ENCODE results near the gene SHC3. TPM values are rescaled to one million over a fixed set of nuclear protein-coding genes. Genes with fewer than 3 reads are reported as not detected.

Gene SHC3
- total and polyA plus RNA-seq, 12 donors, result 5.6 to 56.7 (median 20.9) TPM

- H3K9me3 ChIP-seq (replicated peaks in 1 of 3), result no peaks in the 10 kb centered on the region
- H3K4me3 ChIP-seq, result no peak overlapping the region
- DNase-seq, result peak in 4 of 7 donors; percentile 29 to 67 (median 33)
- peaks cover 14 to 15% of the 10 kb centered on the region in 2 donors for H3K4me1 ChIP-seq (replicated peaks in 1 of 2)
- intact Hi-C loops (cut with DNase I), result no loop called here
- no peaks in the 10 kb centered on the region for H3K27me3 ChIP-seq
- TF ChIP-seq CTCF (IDR thresholded peaks at IDR 0.05), result no peak
- TF ChIP-seq POLR2A (IDR thresholded peaks at IDR 0.05), result no peak
- no peaks in the 10 kb centered on the region for H3K36me3 ChIP-seq (replicated peaks in 1 of 2)
- WGBS, 4 donors, result 53 to 72% (median 61%) methylated on average over 3 of the region's 3 CpGs
- peak overlapping the region in 3 of 5 donors; percentile 52 to 70 (median 63) for H3K27ac ChIP-seq
Measured at GRCh38 chr9:89080193-89080592, 98.4 kb downstream of the SHC3 start.

- no peaks in the 10 kb centered on the region for H3K36me3 ChIP-seq (replicated peaks in 1 of 2)
- no peaks in the 10 kb centered on the region for H3K27me3 ChIP-seq
- TF ChIP-seq POLR2A (IDR thresholded peaks at IDR 0.05) (no peak), CTCF (IDR thresholded peaks at IDR 0.05) (no peak)
- H3K9me3 ChIP-seq (replicated peaks in 1 of 3), result no peaks in the 10 kb centered on the region
- no peak overlapping the region for H3K4me3 ChIP-seq
- H3K4me1 ChIP-seq (replicated peaks in 1 of 2), result peaks cover 14 to 15% of the 10 kb centered on the region in 2 donors
- DNase-seq, result peak in 3 of 7 donors; percentile 13 to 28 (median 25)
- H3K27ac ChIP-seq, result peak overlapping the region in 3 of 5 donors; percentile 52 to 70 (median 63)
- intact Hi-C loops (cut with DNase I), result no loop called here
- WGBS, 4 donors, result 56 to 67% (median 58%) methylated on average over 2 of the region's 2 CpGs
Measured at GRCh38 chr9:89079391-89079790, 99.2 kb downstream of the SHC3 start.

GRCh38 chr9:89078860-89079259, 99.8 kb downstream of the SHC3 start:
- H3K4me3 ChIP-seq, result no peak overlapping the region
- H3K4me1 ChIP-seq (replicated peaks in 1 of 2), result peaks cover 14 to 15% of the 10 kb centered on the region in 2 donors
- no peaks in the 10 kb centered on the region for H3K27me3 ChIP-seq
- DNase-seq, result peak in 2 of 7 donors; percentile 10 to 12
- H3K36me3 ChIP-seq (replicated peaks in 1 of 2), result no peaks in the 10 kb centered on the region
- peak overlapping the region in 3 of 5 donors; percentile 49 to 63 (median 52) for H3K27ac ChIP-seq
- WGBS, 4 donors, result 50 to 57% (median 50%) methylated on average over 6 of the region's 6 CpGs
- TF ChIP-seq POLR2A (IDR thresholded peaks at IDR 0.05), result no peak
- TF ChIP-seq CTCF (IDR thresholded peaks at IDR 0.05), result no peak
- H3K9me3 ChIP-seq (replicated peaks in 1 of 3), result no peaks in the 10 kb centered on the region
- intact Hi-C loops (cut with DNase I), result no loop called here

GRCh38 chr9:89078421-89078820, 100.2 kb downstream of the SHC3 start:
- 84 to 93% (median 87%) methylated on average over 6 of the region's 6 CpGs for WGBS, 4 donors
- no peaks in the 10 kb centered on the region for H3K36me3 ChIP-seq (replicated peaks in 1 of 2)
- H3K27me3 ChIP-seq, result no peaks in the 10 kb centered on the region
- no peak for DNase-seq
- no peaks in the 10 kb centered on the region for H3K9me3 ChIP-seq (replicated peaks in 1 of 3)
- peaks cover 14 to 15% of the 10 kb centered on the region in 2 donors for H3K4me1 ChIP-seq (replicated peaks in 1 of 2)
- H3K27ac ChIP-seq, result peak overlapping the region in 3 of 5 donors; percentile 49 to 63 (median 52)
- intact Hi-C loops (cut with DNase I), result no loop called here
- H3K4me3 ChIP-seq, result no peak overlapping the region
- TF ChIP-seq CTCF (IDR thresholded peaks at IDR 0.05) (no peak), POLR2A (IDR thresholded peaks at IDR 0.05) (no peak)
